Fibroblast of lung (primary cell): ENCODE results near the gene MRPL45. TPM values are rescaled to one million over a fixed set of nuclear protein-coding genes. Genes with fewer than 3 reads are reported as not detected.
A peak's percentile ranks its signal among the peaks of the same experiment; 100 is the strongest.

Experiments
- DNase-seq, 2 donors: peaks; one replicate each; pipeline versions ENCODE4 v3.0.0 to v3.0.0-alpha.2; 2010; ENCODE audit warnings: low read depth in 2 of 2
- H2AFZ ChIP-seq: 2 replicates; pipeline ENCODE4 v1.5.1; 2012; ENCODE audit warnings: low read length, control low read depth, inconsistent platforms
- H3K27ac ChIP-seq: 2 replicates; pipeline ENCODE4 v1.5.1; 2011; ENCODE audit warnings: low read length, control low read depth; ENCODE audit not compliant: insufficient read depth
- H3K27me3 ChIP-seq: 2 replicates; pipeline ENCODE4 v1.5.1; 2011; ENCODE audit warnings: mild to moderate bottlenecking, low read length; ENCODE audit not compliant: control insufficient read depth, insufficient read depth
- H3K36me3 ChIP-seq: 2 replicates; pipeline ENCODE4 v1.5.1; 2011; ENCODE audit warnings: low read length; ENCODE audit not compliant: control insufficient read depth, insufficient read depth
- H3K4me1 ChIP-seq: 2 replicates; pipeline ENCODE4 v1.5.1; 2011; ENCODE audit warnings: low read length; ENCODE audit not compliant: control insufficient read depth, insufficient read depth; ENCODE audit errors: extremely low read depth
- H3K4me2 ChIP-seq: 2 replicates; pipeline ENCODE4 v1.5.1; 2011; ENCODE audit warnings: low read length, control low read depth; ENCODE audit not compliant: insufficient read depth; ENCODE audit errors: extremely low read depth
- H3K4me3 ChIP-seq, 4 experiments: fragments of 200-600 bp in 1 of 4; sonication (generic) in 1 of 4; replicated peaks in 1 of 4; 2 replicates each; pipeline ENCODE4 v1.5.1; 2011 to 2016; ENCODE audit warnings: low read length in 4 of 4, low read depth in 3 of 4, mild to moderate bottlenecking in 3 of 4, control low read depth in 2 of 4, inconsistent platforms in 1 of 4, mixed read lengths in 1 of 4; ENCODE audit not compliant: insufficient read depth in 1 of 4; ENCODE audit errors: control extremely low read depth in 1 of 4
- H3K79me2 ChIP-seq: 2 replicates; pipeline ENCODE4 v1.5.1; 2012; ENCODE audit warnings: mild to moderate bottlenecking, low read length, inconsistent platforms; ENCODE audit not compliant: control insufficient read depth, insufficient read depth
- H3K9ac ChIP-seq: 2 replicates; pipeline ENCODE4 v1.5.1; 2011; ENCODE audit warnings: mild to moderate bottlenecking, low read length, control low read depth; ENCODE audit not compliant: insufficient read depth
- H3K9me3 ChIP-seq: 2 replicates; pipeline ENCODE4 v1.5.1; 2012; ENCODE audit warnings: low read depth, low read length; ENCODE audit not compliant: control insufficient read depth, insufficient read depth
- H4K20me1 ChIP-seq: 2 replicates; pipeline ENCODE4 v1.5.1; 2011; ENCODE audit warnings: low read length; ENCODE audit not compliant: control insufficient read depth, insufficient read depth; ENCODE audit errors: extremely low read depth
- EZH2 ChIP-seq: IDR thresholded peaks from 2 replicates; pipeline ENCODE4 v1.5.1; 2012; ENCODE audit warnings: low read length, control low read depth, mild to moderate bottlenecking; ENCODE audit errors: missing control alignments
- polyA plus RNA-seq, 2 donors: library from polyadenylated mRNA; depleted of rRNA in 1 of 2; stranded (reverse) in 1 of 2; unstranded in 1 of 2; fragments of >200 nt; gene quantifications; 2 replicates each; pipeline ENCODE4 v1.2.1, GENCODE V29; 2011 to 2012; ENCODE audit warnings: missing spikeins in 1 of 2
- total RNA-seq: library from RNA; depleted of rRNA; stranded (reverse); fragments of >200 nt; gene quantifications from 2 replicates; pipeline ENCODE4 v1.2.1, GENCODE V29; 2014
- TF ChIP-seq, protein P1 (sequence below), 2 donors: IDR thresholded peaks in 1 of 2; conservative IDR thresholded peaks in 1 of 2; 1 replicate in 1 of 2; 2 replicates in 1 of 2; pipeline ENCODE4 v1.5.1; 2011 to 2012; ENCODE audit warnings: low read length in 2 of 2, control low read depth in 1 of 2, inconsistent platforms in 1 of 2, low read depth in 1 of 2, mild to moderate bottlenecking in 1 of 2

MRPL45 gene
- total and polyA plus RNA-seq, 2 donors (not counting 1 experiment from before 2014, with no cell fraction given) = 34.7 to 56.1 TPM

- H3K36me3 ChIP-seq = peaks cover 1% of the 10 kb centered on the region
- TF ChIP-seq, protein P1, sequence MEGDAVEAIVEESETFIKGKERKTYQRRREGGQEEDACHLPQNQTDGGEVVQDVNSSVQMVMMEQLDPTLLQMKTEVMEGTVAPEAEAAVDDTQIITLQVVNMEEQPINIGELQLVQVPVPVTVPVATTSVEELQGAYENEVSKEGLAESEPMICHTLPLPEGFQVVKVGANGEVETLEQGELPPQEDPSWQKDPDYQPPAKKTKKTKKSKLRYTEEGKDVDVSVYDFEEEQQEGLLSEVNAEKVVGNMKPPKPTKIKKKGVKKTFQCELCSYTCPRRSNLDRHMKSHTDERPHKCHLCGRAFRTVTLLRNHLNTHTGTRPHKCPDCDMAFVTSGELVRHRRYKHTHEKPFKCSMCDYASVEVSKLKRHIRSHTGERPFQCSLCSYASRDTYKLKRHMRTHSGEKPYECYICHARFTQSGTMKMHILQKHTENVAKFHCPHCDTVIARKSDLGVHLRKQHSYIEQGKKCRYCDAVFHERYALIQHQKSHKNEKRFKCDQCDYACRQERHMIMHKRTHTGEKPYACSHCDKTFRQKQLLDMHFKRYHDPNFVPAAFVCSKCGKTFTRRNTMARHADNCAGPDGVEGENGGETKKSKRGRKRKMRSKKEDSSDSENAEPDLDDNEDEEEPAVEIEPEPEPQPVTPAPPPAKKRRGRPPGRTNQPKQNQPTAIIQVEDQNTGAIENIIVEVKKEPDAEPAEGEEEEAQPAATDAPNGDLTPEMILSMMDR (conservative IDR thresholded peaks at IDR 0.05 in 1 of 2, IDR thresholded peaks at IDR 0.05 in 1 of 2; ENCODE audit: low read depth in 1 of 2, low read length in 2 of 2) = no peak
- TF ChIP-seq EZH2 = no peak
- no peak overlapping the region for H3K4me3 ChIP-seq
- no peak overlapping the region for H3K4me2 ChIP-seq
- no peak overlapping the region for H3K27ac ChIP-seq
- DNase-seq = peak in 1 of 2 donors; percentile 39
- no peaks in the 10 kb centered on the region for H3K79me2 ChIP-seq
- H4K20me1 ChIP-seq = no peaks in the 10 kb centered on the region
- H3K27me3 ChIP-seq = peaks cover 7% of the 10 kb centered on the region
- H3K4me1 ChIP-seq = peaks cover 7% of the 10 kb centered on the region
- H3K9me3 ChIP-seq = no peaks in the 10 kb centered on the region
- H3K9ac ChIP-seq = no peak overlapping the region
- H2AFZ ChIP-seq = no peak overlapping the region
Measured at GRCh38 chr17:38325221-38325851, 28.4 kb downstream of the MRPL45 start.

- Histone ChIP-seq H3K36me3 (peaks cover 1% of the 10 kb centered on the region), H3K9ac (no peak overlapping the region), H3K4me3 (no peak overlapping the region), H2AFZ (no peak overlapping the region), H3K79me2 (no peaks in the 10 kb centered on the region), H3K4me2 (no peak overlapping the region), H4K20me1 (no peaks in the 10 kb centered on the region), H3K4me1 (peaks cover 7% of the 10 kb centered on the region), H3K27me3 (peaks cover 13% of the 10 kb centered on the region), H3K9me3 (no peaks in the 10 kb centered on the region), H3K27ac (no peak overlapping the region)
- no peak for TF ChIP-seq EZH2
- TF ChIP-seq, protein P1 (conservative IDR thresholded peaks at IDR 0.05 in 1 of 2, IDR thresholded peaks at IDR 0.05 in 1 of 2; ENCODE audit: low read depth in 1 of 2, low read length in 2 of 2) = no peak
- DNase-seq = no peak
Measured at GRCh38 chr17:38326996-38327792, 30.2 kb downstream of the MRPL45 start.

GRCh38 chr17:38327936-38328335 lies 31.0 kb downstream of the MRPL45 start:
- no peaks in the 10 kb centered on the region for H3K79me2 ChIP-seq
- no peak overlapping the region for H2AFZ ChIP-seq
- H3K9me3 ChIP-seq = no peaks in the 10 kb centered on the region
- peaks cover 2% of the 10 kb centered on the region for H3K4me1 ChIP-seq
- TF ChIP-seq, protein P1 (conservative IDR thresholded peaks at IDR 0.05 in 1 of 2, IDR thresholded peaks at IDR 0.05 in 1 of 2; ENCODE audit: low read depth in 1 of 2, low read length in 2 of 2) = no peak
- no peak for TF ChIP-seq EZH2
- no peak overlapping the region for H3K4me2 ChIP-seq
- H3K27ac ChIP-seq = no peak overlapping the region
- no peaks in the 10 kb centered on the region for H3K36me3 ChIP-seq
- peaks cover 15% of the 10 kb centered on the region for H3K27me3 ChIP-seq
- H3K9ac ChIP-seq = no peak overlapping the region
- no peaks in the 10 kb centered on the region for H4K20me1 ChIP-seq
- no peak overlapping the region for H3K4me3 ChIP-seq
- no peak for DNase-seq
